NCI-H1436 (cell line): ENCODE data around the gene CFAP99.

ENCODE experiments used
- DNase-seq: peaks from one replicate; lab custom pipeline; 2025; lab: John Stamatoyannopoulos, UW

Gene CFAP99

DNA sequence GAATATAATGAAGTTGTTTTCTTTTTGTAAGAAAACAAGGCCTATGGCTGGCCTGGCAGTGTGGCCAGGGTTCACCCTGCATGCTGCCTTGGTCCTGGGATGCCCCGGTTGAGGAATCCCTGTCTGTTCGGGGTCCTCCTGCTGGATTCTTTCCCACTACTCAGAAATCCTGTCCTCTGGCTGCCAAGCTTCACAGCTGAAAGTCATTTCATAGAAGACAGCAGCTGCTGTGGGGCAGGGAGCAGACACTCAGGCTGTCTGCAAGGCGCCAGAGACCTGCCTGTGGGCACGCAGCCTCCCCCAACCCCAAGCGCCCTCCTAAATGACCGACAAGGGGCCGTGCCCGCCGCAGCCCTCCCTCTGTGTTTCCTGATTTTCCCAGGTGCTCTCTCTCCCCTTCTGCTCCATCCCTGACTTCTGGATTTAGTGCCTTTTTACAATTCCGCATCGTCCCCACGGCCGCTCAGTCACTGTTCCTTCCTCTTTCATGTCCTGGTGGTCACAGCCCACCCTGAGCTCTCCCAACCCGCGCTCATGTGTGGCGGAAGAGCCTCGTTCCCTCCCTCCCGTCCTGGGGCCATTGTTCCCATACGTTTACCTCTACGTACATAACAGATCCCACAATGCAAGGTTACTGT lies 27.9 kb upstream of the CFAP99 start:
- DNase-seq = no peak

DNA sequence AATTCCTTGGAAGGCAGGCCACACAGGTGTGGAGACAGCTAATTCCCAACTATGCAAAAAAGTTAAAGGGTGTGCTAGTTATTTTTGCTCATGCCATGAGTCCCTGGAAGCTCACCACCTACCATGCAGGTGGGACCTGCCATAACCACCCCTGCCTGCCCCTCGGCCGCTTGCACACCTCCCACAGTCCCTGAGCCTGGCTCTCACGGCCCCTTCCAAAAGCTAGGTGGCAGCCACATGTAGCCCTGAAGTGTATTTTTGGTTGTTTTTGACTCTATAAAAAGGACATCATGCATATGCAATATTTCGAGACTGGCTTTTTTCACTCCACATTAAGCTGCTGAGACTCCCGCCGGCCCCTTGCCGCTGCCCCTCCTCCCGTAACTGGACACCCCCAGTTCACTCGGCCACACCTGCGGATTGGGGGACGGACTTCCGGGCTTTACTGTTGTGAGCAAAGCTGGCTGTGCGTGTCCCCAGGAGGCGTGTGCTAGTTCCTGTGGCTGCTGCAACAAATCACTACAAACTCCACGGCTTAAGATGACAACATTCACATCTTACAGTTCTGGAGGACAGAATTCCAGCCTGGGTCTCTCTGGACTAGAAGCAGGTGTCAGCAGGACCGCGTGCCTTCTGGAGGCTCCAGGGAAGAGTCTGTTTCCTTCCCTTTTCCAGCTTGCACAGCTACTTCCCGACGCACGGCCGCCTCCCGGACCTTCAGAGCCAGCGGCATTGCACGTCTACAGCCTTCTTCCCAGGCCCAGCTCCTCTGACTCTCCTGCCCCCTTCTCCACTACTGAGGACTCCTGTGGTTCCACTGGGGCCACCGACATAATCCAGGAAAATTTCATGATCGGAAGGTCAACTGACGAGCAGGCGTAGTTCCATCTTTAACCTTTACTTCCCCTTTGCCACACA lies 25.1 kb upstream of the CFAP99 start:
- no peak for DNase-seq

DNA sequence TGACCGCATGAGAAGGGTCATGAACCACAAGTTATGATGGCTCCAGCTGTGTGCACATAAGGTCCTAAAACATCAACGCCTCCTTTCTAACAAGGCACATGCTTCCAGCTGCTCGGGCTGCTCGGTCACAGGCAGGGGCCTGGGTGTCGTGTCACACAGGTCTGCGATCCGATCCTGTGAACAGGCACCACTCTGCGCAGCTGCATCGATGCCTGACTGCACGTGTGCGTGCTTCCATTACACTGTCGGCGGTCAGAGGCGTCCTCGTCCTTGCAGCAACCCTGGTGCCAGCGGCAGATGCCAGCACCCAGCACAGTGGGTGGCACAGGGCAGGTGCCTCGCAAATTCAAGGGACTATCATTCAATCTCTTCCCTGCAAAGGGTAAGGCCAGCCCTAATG lies 24.2 kb upstream of the CFAP99 start:
- no peak for DNase-seq

DNA sequence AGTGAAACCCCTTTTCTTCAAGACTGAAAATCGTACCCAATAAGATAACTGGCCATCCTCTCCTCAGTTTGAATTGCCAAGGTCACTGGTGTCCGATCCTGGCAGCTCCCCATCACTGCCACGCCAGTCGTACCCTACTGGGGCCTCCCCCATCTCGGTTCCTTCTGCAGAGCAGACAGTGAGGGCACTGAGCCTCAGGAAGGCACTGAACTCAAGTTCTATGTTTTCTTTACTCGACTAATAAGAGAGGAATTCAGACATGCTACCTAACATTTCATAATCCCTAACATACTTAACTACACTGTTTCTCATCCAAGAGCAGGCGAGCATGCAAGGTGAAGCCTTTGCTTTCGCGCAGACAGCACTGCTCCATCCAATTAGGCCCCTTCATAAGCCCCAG lies 23.7 kb upstream of the CFAP99 start:
- no peak for DNase-seq

DNA sequence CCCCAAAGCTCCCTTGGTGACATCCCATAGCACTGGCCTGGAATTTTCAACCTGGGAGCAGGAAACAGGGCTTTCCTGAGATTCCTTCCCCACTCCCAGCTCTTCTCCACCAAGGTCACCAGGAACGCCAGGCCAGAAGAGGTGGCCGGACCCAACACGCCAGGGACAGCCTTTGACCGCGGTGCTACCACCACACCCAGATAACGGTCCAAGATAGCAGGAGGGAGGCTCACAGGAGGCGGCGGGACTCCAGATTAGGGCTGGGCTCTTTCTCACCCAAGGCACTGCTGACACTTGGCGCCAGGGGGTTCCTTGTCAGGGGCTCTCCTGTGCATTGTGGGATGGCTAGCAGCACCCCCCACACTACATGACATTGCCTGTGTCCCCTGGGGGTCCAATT lies 23.2 kb upstream of the CFAP99 start:
- DNase-seq = no peak

DNA sequence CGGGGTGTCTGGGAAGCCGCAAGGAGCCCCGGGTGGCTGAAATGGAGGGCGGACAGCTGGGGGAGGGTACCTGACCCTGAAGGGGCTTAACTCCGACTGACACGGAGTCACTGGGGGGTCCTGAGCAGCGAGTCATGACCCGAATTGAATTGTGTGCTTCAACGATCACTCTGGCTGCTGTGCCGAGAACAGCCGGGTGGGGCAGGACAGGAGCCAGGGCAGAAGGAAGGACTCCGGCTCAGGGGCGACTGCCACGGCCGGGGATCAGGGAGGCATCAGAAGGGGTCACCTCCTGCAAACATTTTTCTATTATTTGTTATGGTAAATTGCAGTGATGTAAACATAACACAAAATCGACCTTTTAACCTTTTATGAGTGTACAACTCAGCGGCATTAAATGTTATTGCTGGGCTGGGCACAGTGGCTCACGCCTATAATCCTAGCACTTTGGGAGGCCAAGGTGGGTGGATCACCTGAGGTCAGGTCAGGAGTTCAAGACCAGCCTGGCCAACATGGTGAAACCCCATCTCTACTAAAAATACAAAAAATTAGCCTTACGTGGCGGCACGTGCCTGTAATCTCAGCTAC lies 21.9 kb upstream of the CFAP99 start:
- no peak for DNase-seq

DNA sequence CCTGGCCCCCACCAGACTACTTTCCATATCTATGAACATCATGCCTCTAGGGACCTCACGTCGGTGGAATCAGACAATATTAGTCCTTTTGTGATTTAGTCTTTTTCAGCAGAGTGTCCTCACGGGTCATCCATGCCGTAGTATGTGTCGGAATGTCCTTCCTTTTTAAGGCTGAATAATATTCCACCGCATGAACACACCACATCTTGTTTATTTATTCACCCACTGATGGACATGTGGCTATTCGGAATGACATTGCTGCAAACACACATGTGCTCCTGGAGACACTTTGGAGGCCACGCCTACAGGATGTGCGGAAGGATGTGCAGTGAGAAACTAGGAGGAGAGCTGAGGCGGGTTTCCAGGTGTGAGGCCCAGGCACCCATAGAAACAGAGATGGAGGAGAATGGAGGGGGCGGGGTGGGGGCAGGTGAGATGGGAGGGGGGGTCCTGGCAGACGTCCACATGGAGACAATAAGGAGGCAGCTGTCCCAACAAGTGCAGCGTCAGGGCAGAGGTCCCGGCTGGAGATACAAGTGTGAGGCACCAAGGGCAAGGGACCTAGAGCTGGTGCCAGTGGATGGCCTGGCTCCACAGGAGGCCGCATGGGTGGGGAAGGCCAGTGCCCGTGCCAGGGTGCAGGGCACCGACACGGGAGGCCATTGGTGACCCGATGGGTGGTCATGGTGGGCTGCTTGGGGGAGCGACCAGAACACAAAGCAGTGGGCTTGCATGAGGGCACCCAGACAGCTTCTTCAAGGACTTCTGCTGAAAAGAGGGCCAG lies 21.0 kb upstream of the CFAP99 start:
- DNase-seq = no peak

DNA sequence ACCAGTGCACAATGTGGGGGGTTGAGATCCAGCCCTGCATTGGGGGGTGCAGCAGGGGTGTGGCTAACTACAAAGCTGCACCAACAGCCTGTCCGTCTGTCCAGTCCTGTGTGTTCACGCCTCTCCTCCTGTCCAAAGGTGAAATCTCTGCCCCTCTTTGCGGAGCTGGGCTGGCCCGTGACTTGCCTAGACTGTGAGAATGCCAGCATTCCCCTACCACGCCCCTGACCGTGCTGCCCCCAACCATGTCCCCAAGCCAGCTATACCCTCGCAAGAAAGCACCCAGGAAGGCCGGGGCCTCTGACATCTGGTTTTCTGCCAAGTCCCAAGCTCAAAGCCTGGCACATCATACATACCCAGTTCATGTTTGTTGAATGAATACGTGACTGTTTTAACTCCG lies 19.5 kb upstream of the CFAP99 start:
- DNase-seq = no peak

DNA sequence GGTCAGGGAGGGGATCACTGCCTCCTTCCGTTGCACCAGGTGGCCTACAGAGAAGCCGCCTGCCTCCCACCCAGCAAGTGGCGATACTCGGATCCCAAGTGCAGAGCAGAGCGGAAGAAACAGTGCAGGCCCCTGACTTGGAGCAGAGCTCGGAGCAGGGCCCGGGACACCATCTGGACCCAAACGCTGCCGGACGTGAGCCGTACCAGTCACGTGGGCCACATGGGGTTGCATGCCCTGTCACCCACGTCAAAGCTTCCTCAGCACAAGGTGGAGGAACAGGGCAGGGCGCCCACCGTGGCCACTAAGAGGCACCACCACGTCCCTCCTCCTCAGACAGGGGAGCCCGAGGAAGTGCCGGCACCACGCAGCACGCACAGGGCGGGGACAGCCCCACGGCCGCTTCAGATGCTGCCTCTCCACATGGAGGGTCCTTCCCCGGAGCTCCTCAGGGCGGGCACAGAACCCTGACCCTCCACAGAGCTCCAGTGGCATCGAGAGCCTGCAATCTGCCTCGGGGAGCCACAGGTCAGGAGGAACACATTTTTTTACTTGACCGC lies 19.0 kb upstream of the CFAP99 start:
- DNase-seq = no peak

DNA sequence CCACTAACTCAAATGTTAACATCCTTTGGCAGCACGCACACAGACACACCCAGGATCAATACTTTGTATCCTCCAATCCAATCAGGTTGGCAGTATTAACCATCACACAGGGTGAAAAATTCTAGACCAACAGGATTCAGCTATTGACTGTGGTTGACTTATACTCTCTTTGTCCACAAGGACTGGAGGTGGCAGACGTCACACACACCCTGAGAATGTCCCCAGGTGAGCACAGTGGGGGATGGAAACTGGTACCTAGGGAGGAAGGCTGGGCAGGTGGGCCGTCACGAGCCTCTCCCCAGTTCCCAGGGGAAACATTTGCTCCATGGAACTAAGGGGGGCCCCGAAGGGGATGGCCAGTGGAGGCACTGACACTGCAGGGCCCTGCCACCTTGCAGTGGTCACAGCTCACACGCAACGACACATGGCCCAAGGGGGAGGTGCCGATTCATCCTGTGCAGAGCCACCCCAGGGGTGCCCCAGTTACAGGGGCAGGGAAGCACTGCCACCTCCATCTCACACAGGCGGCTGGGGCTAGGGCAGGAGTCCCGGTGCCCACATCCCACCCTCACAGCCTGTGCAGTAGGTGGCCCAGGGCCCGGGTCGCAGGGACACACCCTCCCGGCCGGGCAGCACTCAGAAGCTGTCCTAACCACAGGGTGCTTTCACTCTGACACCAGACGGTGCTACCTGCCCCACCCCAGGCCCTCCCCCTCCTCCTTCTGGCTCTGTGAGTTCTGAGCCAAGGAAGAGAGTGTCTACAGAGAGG lies 17.7 kb upstream of the CFAP99 start:
- no peak for DNase-seq

DNA sequence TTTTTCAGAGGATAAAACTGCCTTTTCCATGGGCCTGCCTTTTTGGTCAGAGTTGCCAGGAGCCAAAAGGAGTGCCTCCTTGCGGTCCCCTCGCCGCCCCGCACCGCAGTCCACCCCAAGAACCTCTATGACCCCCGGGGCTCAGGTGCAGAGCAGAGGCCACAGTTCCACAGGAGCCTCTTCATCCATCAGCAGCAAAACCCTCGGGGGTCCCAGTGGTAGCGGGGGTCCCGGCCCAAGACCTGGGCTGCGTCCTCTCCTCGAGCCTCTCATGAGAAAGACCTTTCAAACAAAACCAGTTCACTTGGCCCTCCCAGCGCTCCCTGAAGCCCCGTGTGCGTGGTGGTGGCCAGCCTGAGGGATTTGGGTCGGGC lies 17.2 kb upstream of the CFAP99 start:
- no peak for DNase-seq

DNA sequence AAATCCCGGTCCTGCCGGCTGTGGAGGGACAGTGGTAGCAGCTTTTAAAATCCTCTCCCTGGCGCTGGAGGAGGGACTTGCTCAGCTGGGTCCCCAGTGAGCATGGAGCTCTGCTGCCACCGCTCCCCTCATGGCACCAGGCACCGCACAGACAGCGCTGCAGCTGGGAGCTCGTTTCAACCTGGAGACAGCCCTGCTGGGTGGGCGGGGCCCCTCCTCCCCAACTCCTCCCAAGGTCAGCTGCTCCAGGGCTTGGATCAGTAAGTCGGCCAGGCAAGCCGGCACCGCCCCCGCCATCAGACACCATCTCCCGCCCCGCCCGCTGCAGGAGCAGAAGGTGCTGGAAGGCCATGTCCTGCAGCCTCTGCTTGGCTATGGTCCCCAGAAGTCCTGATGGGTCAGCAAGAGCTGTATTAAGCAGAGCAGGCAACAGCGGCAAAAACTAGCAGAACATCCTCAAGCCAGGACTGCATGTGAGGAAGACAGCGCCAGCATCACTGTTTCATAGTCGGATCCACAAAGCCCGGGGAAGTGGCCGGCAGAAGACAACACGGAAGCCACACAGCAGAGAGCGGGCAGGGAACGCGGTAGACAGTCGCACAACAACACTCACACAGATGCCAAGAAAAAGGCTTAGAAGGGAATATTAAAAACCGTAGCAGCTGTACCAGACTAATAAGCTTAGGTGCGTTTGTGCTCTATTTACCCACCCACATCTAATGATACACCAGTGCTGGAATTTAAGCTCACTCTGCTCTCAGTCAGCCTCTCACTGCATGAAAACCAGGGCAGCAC lies 16.5 kb upstream of the CFAP99 start:
- no peak for DNase-seq

DNA sequence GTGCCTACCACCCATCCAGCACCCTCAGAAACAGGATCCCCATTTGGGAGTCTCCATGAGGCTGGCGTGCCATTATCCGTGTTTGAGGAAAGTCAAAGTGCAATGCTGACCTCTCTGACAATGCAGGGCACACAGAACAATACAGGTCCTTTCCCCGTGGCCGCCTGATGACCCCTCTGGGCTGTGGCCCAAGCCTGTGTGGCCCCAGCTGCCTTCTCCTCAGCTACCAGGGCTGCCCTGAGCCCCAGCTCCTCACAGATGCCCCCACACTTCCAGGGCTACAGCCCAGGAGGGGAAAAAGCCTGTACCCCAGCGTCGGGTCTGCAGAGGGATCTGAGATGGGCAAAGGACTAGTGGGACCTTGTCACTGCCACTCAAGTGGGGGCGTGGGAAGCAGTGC lies 15.8 kb upstream of the CFAP99 start:
- no peak for DNase-seq

DNA sequence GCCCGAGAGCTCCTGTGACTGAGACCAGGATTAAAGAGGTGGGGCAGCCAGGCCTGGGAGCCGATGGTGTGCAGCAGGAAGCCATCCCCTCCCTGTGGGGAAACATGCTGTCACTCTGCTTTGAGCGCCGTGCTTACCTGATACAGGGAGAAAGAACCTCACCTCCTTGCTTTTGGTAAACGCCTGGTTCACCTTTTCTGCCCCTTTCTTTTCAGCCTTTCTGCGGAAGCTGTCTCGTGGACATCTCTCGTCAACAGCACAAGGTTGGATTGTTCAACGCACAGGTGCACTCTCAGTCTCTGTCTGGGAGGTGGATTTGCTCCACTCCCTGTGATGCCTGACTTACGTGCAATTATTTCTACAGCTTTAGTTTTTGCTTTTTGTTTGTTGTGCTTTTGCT lies 12.3 kb upstream of the CFAP99 start:
- DNase-seq = no peak

DNA sequence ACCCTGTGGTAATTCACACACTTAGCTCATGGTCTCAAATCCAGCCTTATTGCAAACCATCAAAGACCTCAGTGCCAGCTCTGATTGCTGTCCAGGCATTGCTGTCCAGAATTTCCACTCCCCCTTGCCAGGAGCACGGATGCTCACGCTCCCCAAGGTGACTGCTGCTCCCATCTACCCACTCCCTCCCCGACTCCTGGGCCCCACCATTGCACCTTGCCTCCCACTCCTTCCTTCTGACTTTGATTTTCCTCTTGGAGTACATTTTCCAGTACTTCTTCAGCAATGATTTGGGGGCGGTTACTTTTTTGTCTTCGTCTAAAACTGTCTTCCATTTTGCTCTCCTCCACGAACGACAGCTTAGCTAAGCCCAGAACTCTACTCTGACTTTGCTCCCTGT lies 11.8 kb upstream of the CFAP99 start:
- no peak for DNase-seq

DNA sequence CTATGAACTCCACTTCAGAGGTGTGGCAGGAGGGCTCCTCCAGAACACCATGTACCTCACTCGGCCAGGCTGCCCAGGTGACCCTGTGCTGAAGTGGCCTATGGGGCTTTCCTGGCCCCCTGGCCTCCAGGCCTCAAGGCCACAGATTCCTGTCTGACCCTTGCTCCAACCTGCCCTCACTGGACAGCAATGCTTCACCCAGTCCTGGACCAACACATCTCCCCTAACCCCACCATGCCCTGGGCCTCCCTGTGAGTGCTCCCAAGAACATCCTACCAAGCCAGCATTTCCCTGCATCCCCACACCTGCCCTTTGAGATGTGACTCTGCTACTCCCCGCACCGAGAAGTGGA lies 10.8 kb upstream of the CFAP99 start:
- no peak for DNase-seq

DNA sequence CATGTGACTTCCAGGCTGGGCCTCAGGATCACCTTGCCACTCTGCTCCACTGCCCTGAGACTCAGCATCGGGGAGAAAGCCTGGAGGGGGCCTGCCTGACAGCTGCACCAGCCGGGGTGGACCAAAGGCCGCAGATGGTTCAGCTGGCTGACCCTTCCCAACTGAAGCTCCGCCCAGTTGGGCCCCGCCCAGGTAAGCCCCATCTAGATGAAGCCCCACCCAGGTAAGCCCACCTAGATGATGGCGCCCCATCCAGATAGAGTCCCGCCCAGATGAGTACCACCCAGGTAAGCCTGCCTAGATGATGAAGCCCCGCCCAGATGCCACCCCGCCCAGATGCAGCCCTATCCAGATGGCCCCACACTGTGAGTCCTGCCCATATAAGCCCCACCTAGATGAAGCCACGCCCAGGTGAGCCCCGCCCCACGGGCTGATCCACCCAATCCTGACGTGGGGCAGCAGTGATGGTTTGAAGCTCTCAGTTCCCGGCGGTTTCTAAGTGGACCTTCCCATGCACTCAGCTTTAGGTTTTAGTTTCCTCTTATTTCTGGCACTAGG lies 10.3 kb upstream of the CFAP99 start:
- DNase-seq = no peak

DNA sequence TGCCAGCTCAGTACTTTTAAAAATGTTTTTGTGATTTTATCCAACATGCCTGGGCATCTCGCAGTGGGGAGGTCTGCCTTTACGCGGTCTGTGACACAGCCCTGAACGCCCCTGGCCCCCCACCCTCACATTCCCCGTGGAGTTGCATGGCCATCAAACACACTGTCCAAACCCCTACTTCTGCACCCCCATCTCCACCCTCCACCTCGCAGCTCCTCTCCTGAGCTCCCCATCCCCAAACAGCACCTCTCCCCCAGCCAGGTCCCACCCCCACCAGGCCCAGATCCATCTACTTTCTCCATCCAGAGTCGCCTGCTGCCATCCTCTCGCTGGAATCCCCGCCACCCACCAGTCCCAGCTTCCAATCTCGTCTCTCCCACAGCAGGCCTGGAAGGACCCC lies 9.8 kb upstream of the CFAP99 start:
- no peak for DNase-seq

DNA sequence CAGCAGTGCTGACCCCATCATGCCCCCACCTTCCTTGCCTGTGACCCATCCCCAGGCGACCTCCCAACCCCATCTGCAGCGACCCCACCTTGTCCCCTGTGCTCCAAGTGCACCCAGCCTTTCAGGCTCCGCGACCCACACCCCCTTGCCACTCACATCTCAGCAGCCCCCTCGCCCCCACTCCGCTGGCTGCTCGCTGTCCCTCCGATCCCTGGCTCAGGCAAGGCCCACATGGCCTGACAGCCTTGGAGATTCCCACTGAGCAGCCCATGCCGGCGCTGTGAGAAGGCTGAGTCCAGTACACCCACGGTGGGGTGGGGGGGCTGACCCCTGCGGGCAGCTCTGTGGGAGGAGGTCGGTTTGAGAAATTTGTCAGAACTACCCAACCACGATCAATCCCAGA lies 9.4 kb upstream of the CFAP99 start:
- DNase-seq = no peak

DNA sequence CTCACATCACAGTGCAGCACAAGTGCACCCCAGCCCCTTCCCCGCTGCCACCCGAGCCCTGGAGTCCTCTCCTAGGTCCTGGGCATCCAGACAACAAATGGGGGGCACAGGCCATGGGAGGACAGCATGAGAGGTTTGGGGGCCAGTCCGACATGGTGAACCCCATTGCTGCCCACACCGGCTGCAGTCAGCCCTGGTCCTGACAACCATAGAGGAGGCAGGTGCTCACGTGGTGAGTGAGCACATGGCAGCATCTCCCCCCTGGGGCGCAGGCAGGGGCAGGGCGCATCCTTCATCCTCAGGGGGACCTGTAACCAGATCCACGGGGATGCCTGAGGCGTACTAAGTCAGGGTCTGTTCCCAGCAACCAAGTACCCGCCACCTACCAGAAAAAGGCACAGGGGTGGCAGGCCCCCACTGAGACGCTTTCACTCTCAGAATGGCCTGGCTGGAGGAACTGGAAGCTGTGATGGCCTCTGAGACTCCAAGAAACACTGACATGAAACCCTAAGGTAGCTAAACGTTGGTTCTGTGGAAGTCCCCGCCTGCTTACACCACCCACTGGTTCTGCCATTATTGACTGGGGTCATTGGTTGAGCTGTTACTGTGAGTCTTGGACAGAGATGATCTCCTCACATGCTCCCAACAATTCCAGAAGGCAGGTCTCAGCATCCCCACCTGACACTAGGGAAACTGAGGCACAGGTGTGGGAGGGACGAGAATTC lies 6.8 kb upstream of the CFAP99 start:
- DNase-seq = no peak
